Neural crest cell (in vitro differentiated cells): Measurements from ENCODE around the gene SIN3A. TPM values are rescaled to one million over a fixed set of nuclear protein-coding genes. Genes with fewer than 3 reads are reported as not detected.
"Not testable (repeated sequence)": the region's sequence is repeated elsewhere in the genome, so short reads cannot be mapped to it uniquely, and the experiment has no call there.

Experiments used
- DNase-seq: peaks from one replicate; pipeline ENCODE4 v3.0.0; 2021; ENCODE audit warnings: low read depth, mixed read lengths, low spot score
- H3K27ac Mint-ChIP-seq: one replicate; pipeline ENCODE4 v1.8.0; 2021; ENCODE audit warnings: mild to moderate bottlenecking, mixed read lengths; ENCODE audit not compliant: unreplicated experiment
- H3K27me3 Mint-ChIP-seq: 2 replicates; pipeline ENCODE4 v1.8.0; 2021; ENCODE audit warnings: low read depth, mild to moderate bottlenecking, mixed read lengths
- H3K36me3 Mint-ChIP-seq: 2 replicates; pipeline ENCODE4 v1.8.0; 2021; ENCODE audit warnings: low read depth, mild to moderate bottlenecking, mixed read lengths
- H3K4me1 Mint-ChIP-seq: 2 replicates; pipeline ENCODE4 v1.8.0; 2021; ENCODE audit warnings: mixed read lengths
- H3K4me3 Mint-ChIP-seq: one replicate; pipeline ENCODE4 v1.8.0; 2021; ENCODE audit warnings: mild to moderate bottlenecking, mixed read lengths
- H3K9me3 Mint-ChIP-seq: 2 replicates; pipeline ENCODE4 v1.8.0; 2021; ENCODE audit warnings: mixed read lengths
- total RNA-seq: library from RNA; stranded (reverse); gene quantifications from 2 replicates; pipeline ENCODE4 v1.2.1, GENCODE V29; 2021
- TF ChIP-seq, protein P1 (sequence below): fragments of 200-600 bp; sonication (generic); conservative IDR thresholded peaks from 2 replicates; pipeline ENCODE4 v1.5.0; 2021; ENCODE audit warnings: antibody characterized with exemption, mild to moderate bottlenecking

The SIN3A gene
- total RNA-seq, 1 donor from 2014 or later = 97.4 TPM

DNA sequence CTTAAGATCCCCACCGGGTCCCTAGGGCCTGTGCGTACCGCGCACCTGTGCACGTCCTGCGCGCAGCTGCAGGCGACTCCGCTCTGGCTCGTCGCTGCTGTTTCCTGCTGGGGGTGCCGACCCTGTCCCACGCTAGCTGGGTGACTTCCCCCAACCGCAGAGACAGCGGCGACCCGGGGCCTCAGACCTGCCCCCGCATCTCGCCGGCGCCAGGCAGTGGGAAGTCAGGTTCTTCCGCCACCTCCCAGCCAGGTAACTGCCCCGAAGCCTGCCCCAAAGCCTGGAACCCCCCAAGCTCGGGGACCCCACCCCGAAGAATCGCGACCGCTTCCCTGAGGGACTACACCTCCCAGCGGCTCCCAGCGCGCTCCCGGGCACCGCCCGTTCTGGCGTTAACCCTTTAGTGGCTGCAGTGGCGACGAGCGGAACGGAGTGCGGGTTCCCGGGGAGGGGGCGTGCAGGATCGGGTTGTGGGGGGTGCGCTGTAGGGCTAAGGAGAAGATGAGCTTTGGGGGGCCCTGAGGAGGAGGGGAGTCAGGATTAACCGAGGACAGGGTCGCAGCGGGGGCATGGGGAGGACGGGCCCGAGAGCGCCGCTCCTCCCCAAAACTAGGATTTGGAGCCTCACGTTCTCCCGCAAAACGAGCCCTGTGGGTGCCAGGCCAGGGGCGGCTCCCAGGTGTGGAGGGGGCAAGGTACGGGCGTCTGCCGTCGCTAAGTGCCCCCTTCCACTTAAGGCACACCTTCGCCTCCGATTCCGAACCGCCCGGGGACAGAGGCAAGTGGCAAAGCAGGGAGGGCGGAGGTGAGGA lies 104.1 kb downstream of the SIN3A start:
- Mint-ChIP-seq H3K4me1 (peaks cover 11% of the 10 kb centered on the region), H3K36me3 (no peaks in the 10 kb centered on the region), H3K4me3 (peak overlapping the region; percentile 89), H3K27me3 (peaks cover 26% of the 10 kb centered on the region), H3K9me3 (no peaks in the 10 kb centered on the region), H3K27ac (no peak overlapping the region)
- TF ChIP-seq, protein P1, sequence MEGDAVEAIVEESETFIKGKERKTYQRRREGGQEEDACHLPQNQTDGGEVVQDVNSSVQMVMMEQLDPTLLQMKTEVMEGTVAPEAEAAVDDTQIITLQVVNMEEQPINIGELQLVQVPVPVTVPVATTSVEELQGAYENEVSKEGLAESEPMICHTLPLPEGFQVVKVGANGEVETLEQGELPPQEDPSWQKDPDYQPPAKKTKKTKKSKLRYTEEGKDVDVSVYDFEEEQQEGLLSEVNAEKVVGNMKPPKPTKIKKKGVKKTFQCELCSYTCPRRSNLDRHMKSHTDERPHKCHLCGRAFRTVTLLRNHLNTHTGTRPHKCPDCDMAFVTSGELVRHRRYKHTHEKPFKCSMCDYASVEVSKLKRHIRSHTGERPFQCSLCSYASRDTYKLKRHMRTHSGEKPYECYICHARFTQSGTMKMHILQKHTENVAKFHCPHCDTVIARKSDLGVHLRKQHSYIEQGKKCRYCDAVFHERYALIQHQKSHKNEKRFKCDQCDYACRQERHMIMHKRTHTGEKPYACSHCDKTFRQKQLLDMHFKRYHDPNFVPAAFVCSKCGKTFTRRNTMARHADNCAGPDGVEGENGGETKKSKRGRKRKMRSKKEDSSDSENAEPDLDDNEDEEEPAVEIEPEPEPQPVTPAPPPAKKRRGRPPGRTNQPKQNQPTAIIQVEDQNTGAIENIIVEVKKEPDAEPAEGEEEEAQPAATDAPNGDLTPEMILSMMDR = no peak
- DNase-seq = peak; percentile 48

- no peak for DNase-seq
- Mint-ChIP-seq H3K4me3 (peak within 1 kb of the TSS; percentile 89), H3K27ac (no peak within 1 kb of the TSS), H3K4me1 (peaks cover 11% of the 10 kb centered on the region), H3K36me3 (no peaks in the 10 kb centered on the region), H3K9me3 (no peaks in the 10 kb centered on the region), H3K27me3 (peaks cover 26% of the 10 kb centered on the region)
- TF ChIP-seq, protein P1 = no peak
Observed at GRCh38 chr15:75346796-75347221, 104.7 kb downstream of the SIN3A start, which contains the start of gene NEIL1. TSS of gene NEIL1 (plus strand) at chr15:75347039. CDS start at chr15:75348906, 1,867 bp downstream.

- not testable (repeated sequence) for H3K36me3 Mint-ChIP-seq, DNase-seq, H3K27ac Mint-ChIP-seq, H3K9me3 Mint-ChIP-seq
- Mint-ChIP-seq H3K4me1 (peaks cover 11% of the 10 kb centered on the region), H3K4me3 (peak overlapping the region; percentile 81), H3K27me3 (peaks cover 24% of the 10 kb centered on the region)
Observed at GRCh38 chr15:75343953-75344352, 107.5 kb downstream of the SIN3A start.

- H3K4me3 Mint-ChIP-seq = no peak overlapping the region
- H3K27ac Mint-ChIP-seq = no peak overlapping the region
- TF ChIP-seq, protein P1 = no peak
- H3K4me1 Mint-ChIP-seq = peaks cover 6% of the 10 kb centered on the region
- DNase-seq = no peak
- H3K36me3 Mint-ChIP-seq = no peaks in the 10 kb centered on the region
- H3K27me3 Mint-ChIP-seq = peaks cover 16% of the 10 kb centered on the region
- H3K9me3 Mint-ChIP-seq = no peaks in the 10 kb centered on the region
Observed at GRCh38 chr15:75342221-75342620, 109.3 kb downstream of the SIN3A start.

DNA sequence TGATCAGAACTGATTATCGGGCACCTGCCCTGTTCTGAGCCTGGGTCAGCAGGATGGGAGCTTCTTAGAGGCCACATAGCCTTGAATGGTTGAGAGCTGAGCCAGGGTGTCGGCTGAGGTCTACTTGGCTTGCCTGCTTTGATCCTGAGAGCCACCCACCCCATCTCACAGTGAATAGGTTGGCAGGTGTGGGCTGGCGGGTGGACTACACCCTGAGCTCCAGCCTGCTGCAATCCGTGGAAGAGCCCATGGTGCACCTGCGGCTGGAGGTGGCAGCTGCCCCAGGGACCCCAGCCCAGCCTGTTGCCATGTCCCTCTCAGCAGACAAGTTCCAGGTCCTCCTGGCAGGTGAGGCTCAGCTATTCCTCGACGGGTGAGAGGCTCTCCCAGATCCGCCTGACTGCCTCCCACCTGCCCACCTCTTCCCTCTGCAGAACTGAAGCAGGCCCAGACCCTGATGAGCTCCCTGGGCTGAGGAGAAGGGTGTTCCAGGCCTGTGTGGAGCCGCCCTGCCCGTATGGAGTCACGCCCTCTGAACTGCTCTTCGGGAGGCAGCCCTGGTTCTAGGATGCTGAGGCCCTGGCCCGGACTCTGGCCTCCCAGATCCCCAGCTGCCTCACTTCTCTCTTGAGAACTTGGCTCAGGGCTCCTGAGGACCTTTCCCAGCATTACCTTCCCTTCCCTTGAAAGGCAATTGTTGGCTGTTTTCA lies 111.8 kb downstream of the SIN3A start:
- Mint-ChIP-seq H3K9me3 (no peaks in the 10 kb centered on the region), H3K27me3 (peaks cover 5% of the 10 kb centered on the region), H3K36me3 (no peaks in the 10 kb centered on the region), H3K27ac (no peak overlapping the region), H3K4me3 (peak overlapping the region; percentile 75), H3K4me1 (peaks cover 19% of the 10 kb centered on the region)
- no peak for DNase-seq
- TF ChIP-seq, protein P1 = no peak
